Measurements from ENCODE around the gene PCSK5. TPM values are rescaled to one million over a fixed set of nuclear protein-coding genes. Genes with fewer than 3 reads are reported as not detected.

The PCSK5 gene
- total RNA-seq, 1 donor from 2014 or later: 30.7 TPM

DNA sequence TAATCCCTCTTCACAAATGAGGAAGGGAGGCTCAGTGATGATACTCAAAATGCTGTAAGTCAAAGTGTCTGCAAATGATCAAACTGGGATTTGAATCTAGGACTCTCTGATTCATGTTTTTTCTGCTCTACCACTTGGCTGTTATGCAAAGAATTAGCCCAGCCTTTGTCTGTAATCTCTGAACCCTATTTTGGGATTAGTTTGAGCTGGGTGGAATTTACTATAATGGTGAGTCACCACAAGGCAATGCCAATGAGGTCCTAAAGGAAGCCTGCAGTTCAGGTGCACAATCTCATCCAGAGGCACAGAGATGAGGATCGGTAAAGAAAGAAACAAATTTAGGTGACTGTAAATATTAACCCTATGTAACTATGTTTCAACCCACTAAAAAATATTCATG is 474.6 kb downstream of the PCSK5 start:
- no peak overlapping the region for H3K4me3 Mint-ChIP-seq
- no peak for TF ChIP-seq CTCF (conservative IDR thresholded peaks at IDR 0.05)
- peaks cover 6% of the 10 kb centered on the region for H3K4me1 Mint-ChIP-seq (ENCODE audit: unreplicated experiment)
- H3K27ac Mint-ChIP-seq: no peak overlapping the region
- DNase-seq (ENCODE audit: extremely low spot score, unreplicated experiment): no peak
- H3K27me3 Mint-ChIP-seq: no peaks in the 10 kb centered on the region
- H3K9me3 Mint-ChIP-seq: no peaks in the 10 kb centered on the region
- no peaks in the 10 kb centered on the region for H3K36me3 Mint-ChIP-seq

- no peak overlapping the region for H3K4me3 Mint-ChIP-seq
- no peak for DNase-seq (ENCODE audit: extremely low spot score, unreplicated experiment)
- no peaks in the 10 kb centered on the region for H3K9me3 Mint-ChIP-seq
- no peak for TF ChIP-seq CTCF (conservative IDR thresholded peaks at IDR 0.05)
- no peak overlapping the region for H3K27ac Mint-ChIP-seq
- H3K27me3 Mint-ChIP-seq: no peaks in the 10 kb centered on the region
- H3K4me1 Mint-ChIP-seq (ENCODE audit: unreplicated experiment): peaks cover 12% of the 10 kb centered on the region
- H3K36me3 Mint-ChIP-seq: no peaks in the 10 kb centered on the region
Observed at GRCh38 chr9:76366275-76366674, 475.8 kb downstream of the PCSK5 start.

DNA sequence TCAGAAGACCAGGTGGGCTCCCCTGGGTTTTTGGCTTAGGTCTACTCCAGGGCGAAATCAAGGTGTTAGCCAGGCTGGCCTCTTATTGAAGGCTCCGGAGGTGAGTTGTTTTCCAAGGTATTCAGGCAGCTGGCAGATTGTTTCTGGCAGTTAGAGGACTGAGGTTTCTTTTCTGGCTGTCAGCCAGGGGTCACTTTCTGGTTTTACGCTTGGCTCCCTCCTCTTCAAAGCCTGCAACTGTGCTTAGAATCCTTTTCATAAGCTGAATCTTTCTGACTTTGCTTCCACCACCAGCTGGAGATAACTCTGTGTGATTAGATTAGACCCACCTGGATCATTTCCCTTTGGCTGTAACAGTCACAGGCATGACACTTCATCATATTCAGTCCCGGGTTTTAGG is 479.1 kb downstream of the PCSK5 start:
- H3K4me3 Mint-ChIP-seq: peak overlapping the region; percentile 34
- peaks cover 31% of the 10 kb centered on the region for H3K4me1 Mint-ChIP-seq (ENCODE audit: unreplicated experiment)
- no peak for DNase-seq (ENCODE audit: extremely low spot score, unreplicated experiment)

DNA sequence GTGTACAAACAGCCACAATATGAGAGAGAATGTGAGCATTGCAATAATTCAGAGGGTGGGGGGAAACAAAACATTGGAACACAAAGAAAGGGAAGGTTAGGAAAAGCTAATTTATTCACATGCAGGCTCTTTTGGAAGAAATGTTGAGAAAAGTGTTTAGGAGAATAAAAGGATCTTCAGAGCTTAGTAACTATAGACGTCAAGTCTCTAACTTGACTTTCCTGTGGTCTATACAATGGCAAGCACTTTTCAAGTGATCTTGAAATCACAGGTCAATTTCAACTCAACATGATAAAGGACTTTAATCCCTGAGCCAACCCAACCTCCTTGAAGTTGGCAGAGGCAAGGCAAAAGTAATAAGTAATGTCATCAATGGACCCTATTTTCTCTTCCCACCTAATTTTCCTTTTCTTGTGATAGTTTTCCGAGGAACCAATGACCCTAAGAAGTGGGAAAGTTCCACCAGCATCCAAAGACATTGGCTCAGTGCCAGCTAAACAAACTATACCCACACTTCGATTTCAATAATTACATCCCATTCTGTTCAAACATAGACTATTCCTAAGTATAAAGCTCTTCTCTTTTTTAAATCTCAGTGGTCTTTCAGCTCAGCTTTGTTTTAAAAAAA is 480.0 kb downstream of the PCSK5 start:
- Mint-ChIP-seq H3K9me3 (peaks cover 8% of the 10 kb centered on the region), H3K27me3 (no peaks in the 10 kb centered on the region), H3K4me1 (ENCODE audit: unreplicated experiment) (peaks cover 40% of the 10 kb centered on the region), H3K4me3 (no peak overlapping the region), H3K27ac (peak overlapping the region; percentile 3), H3K36me3 (no peaks in the 10 kb centered on the region)
- DNase-seq (ENCODE audit: extremely low spot score, unreplicated experiment): no peak
- no peak for TF ChIP-seq CTCF (conservative IDR thresholded peaks at IDR 0.05)

More for the DNA sequence above, 479.1 kb downstream of the PCSK5 start:
- Mint-ChIP-seq H3K27me3 (no peaks in the 10 kb centered on the region), H3K36me3 (no peaks in the 10 kb centered on the region), H3K9me3 (peaks cover 2% of the 10 kb centered on the region), H3K27ac (no peak overlapping the region)
- no peak for TF ChIP-seq CTCF (conservative IDR thresholded peaks at IDR 0.05)

- H3K27ac Mint-ChIP-seq: no peak overlapping the region
Observed at GRCh38 chr9:76371901-76372300, 481.4 kb downstream of the PCSK5 start.

More at GRCh38 chr9:76371901-76372300, 481.4 kb downstream of the PCSK5 start:
- Mint-ChIP-seq H3K4me1 (ENCODE audit: unreplicated experiment) (peaks cover 42% of the 10 kb centered on the region), H3K4me3 (no peak overlapping the region), H3K36me3 (no peaks in the 10 kb centered on the region), H3K9me3 (peaks cover 8% of the 10 kb centered on the region), H3K27me3 (no peaks in the 10 kb centered on the region)
- TF ChIP-seq CTCF (conservative IDR thresholded peaks at IDR 0.05): no peak
- no peak for DNase-seq (ENCODE audit: extremely low spot score, unreplicated experiment)
